Occipital lobe (tissue), 2 donors: ENCODE measurements around the gene OR10P1. TPM values are rescaled to one million over a fixed set of nuclear protein-coding genes. Genes with fewer than 3 reads are reported as not detected.
"Not testable (repeated sequence)": the region's sequence is repeated elsewhere in the genome, so short reads cannot be mapped to it uniquely, and the experiment has no call there.

Experiments
- DNase-seq: peaks from one replicate; lab custom pipeline; 2025; lab: John Stamatoyannopoulos, UW
- total RNA-seq: library from RNA; depleted of rRNA; stranded (reverse); fragments of >200 nt; gene quantifications from one replicate; pipeline ENCODE4 v1.2.3, GENCODE V29; 2014

OR10P1 gene, protein sequence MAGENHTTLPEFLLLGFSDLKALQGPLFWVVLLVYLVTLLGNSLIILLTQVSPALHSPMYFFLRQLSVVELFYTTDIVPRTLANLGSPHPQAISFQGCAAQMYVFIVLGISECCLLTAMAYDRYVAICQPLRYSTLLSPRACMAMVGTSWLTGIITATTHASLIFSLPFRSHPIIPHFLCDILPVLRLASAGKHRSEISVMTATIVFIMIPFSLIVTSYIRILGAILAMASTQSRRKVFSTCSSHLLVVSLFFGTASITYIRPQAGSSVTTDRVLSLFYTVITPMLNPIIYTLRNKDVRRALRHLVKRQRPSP
- total RNA-seq, result not detected

DNA sequence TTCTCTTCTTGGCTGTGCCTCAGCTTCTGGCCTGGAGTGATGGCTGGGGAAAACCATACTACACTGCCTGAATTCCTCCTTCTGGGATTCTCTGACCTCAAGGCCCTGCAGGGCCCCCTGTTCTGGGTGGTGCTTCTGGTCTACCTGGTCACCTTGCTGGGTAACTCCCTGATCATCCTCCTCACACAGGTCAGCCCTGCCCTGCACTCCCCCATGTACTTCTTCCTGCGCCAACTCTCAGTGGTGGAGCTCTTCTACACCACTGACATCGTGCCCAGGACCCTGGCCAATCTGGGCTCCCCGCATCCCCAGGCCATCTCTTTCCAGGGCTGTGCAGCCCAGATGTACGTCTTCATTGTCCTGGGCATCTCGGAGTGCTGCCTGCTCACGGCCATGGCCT is at the start of gene OR10P1:
TSS of gene OR10P1 (plus strand) at position 40 of the 400 bp plus-strand sequence. CDS start at position 40, 0 bp downstream.
- no peak for DNase-seq

DNA sequence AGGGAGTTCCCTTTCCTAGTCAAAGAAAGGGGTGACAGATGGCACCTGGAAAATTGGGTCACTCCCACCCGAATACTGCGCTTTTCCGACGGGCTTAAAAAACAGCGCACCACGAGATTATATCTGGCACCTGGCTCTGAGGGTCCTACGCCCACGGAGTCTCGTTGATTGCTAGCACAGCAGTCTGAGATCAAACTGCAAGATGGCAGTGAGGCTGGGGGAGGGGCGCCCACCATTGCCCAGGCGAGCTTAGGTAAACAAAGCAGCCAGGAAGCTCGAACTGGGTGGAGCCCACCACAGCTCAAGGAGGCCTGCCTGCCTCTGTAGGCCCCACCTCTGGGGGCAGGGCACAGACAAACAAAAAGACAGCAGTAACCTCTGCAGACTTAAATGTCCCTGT is 46.5 kb upstream of the OR10P1 start:
- DNase-seq, result not testable (repeated sequence)

DNA sequence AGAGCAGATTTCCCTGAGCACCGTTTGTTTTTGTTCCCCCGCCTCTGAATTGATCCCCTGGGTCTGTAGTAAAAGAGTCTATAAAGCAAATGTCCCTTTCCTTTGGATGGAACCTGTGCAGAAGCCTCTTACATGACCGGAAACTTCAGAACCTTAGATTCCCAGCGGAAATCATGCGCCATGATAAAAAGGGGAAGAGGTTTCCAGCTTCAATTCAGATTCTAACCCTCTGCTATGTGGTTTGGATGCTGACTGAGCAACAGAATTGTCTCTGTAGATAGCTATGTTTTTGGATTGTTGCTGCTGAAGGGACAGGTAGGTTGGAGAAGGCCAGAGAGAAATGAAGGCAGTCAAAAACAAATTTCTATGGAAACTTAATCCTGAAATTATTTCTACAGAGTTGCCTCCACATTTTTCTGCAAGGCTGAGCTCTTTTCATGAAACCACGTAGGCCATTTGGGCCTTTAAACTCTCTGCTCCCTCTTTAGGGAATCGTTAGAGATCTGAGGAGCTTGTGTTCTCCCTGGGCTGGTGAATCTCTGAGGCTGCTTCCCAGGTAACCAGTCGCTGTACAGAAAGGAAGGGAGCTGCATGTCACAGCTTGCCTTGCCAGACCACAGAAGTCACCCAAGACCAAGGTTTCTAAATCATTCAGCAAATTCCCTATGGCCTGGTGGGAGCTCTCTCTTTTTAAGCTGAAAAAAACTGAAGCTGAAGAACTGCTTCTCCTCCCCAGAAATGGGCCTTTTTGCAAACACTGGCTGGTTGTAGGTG is 28.7 kb upstream of the OR10P1 start:
- DNase-seq, result no peak

DNA sequence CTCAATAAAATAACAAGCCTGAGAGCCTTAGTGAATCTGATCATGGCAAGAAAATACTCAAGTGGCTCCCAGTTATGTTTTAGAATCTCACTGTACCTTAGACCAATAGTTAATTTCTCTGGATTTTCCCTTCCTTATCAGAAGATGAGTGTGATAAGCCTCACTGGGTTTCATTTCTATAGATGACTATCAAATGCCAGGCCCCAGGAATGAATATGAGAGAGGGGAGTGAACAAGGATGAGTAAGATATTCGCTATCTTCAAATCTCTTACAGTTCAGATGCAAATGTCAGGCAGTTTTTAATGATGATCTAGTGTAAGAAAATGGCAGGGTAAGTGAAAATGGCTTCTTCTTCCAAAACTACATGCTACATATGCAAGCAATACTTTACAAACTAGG is 26.1 kb upstream of the OR10P1 start:
- DNase-seq, result no peak

DNA sequence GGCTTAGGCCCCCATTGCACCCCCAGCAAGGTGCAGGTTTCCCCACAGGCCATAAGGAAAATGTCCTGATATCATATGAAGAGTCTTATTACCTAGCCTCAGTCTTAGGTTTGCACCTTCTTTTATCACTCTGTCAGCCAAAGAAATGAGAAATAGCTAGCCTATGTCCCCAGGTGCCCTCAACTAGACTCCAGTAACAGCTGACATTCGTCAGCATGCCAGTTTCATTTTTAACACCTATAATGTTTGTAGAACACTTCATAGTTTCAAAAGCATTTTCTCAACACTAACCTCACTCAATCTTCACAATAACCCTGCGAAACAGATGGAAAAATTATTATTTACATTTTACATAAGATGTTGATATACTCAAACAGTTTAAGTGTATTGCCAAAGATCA is 24.0 kb upstream of the OR10P1 start:
- no peak for DNase-seq

DNA sequence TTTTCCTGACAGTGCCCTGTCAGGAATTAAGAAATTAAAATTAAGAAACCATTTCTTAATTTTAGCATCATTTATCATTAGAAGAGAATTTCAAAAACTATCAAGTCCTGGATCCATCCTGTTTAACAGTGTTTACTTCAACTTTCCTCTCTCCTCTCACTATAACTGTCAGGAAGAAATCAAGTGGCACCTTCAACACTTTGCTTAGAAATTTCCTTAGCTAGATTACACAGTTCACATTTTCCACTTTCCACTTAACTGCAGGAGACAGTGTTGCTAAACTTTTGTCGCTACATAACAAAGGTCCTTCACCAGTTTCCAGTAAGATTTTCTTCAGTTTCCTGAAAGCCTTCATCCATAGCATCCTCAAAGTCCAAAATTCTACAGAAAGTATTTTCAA is 21.9 kb upstream of the OR10P1 start:
- DNase-seq, result no peak

DNA sequence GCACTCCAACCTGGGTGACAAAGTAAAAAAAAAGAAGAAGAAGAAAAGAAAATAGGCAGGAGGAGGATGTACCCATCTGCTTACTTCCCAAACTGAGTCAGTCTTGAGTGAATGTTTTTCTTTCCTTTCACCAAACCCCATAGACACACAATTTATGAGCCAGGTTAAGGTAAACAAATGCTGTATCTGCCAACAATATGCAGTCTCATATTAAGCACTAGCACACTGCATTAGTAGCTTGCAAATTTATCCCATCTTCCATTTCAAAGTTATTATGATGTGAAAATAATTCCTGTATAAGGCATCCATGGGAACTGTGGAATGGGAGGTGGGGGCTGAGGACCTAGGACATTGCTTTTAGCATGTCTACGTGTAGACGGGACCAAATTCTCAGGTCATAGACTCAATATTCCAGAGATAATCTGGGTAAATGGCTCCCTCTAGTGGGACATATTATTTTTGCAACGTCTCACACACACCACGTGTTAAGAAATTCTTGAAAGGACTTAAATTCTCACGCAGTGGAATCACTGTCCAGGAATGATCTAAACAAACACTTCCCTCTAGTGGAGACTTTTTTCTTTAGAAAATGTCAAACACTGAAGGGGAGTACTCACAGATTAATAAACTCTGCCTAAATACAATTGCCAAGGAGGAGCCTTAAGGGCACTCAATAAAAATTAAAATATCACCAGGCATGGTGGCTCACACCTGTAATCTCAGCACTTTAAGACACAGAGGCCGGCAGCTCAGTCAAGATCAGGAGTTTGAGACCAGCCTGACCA is 17.1 kb upstream of the OR10P1 start:
- DNase-seq, result peak; percentile 5

DNA sequence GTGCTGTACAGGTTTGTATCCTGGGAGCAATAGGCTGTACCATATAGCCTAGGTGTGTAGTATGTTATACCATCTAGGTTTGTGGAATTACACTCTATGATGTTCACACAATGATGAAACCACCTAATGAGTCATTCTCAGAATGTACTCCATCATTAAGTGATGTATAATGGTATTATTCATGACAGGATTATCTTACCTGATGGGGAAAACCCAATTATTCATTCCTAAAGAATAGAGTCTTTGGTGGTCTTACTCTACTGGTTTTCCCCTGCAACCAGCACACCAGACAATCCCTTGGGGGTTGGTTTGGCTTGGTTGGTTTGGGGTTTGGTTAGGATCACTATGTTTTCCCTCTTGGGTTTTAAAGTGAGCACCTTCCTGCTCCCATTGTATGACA is 12.6 kb upstream of the OR10P1 start:
- no peak for DNase-seq

DNA sequence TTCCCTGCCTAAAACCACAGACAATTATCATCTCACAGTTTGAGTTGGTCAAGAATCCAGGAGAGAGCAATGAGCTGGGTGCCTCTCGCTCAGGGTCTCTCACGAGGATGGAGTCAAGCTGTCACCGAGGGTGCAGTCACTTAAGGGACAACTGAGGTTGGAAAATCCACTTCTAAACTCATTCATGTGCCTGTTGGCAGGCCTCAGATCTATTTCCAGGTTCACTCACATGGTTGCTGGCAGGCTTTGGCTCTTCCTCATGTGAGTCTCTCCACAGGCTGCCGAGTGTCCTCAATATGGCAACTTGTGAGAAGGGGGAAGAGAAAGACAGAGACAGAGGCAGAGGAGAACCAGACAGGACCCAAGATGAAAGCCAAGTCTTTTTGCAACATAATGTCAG is 10.5 kb upstream of the OR10P1 start:
- DNase-seq, result no peak

DNA sequence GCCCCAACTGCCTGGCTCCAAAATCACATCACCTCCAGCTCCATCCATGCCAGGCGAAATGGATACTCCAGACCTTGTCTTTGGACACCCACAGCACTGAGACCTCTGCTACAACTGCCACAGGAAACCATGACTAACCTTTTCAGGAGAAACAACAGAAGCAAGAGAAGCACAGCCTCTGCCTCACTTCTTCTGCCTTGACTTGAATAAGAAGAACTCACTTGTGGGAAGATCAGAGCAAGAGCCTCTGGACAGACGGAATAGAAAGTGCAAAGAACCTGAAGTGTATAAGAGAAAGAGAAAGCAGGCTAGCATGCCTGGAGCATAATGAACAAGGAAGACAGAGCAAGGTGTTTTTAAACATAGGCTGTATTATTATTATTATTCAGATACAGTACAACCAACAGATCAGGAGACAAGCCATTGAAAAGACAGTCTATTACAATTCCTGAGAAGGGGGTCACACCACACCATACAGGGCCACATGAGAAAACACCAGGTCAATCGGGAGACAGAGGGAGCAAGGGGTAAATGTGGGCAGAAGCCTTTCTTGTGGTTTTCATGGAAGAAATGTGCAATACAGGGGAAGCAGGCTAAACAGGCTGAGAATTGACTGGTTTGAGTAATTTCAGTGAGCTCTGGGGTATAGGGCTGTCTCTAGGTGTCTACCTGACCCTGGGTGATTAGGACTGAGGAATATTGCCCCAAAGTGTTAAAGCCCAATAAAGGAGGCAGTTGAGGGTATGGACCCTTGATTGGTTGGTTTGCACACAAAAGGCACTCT is 7.4 kb upstream of the OR10P1 start:
- DNase-seq, result no peak

DNA sequence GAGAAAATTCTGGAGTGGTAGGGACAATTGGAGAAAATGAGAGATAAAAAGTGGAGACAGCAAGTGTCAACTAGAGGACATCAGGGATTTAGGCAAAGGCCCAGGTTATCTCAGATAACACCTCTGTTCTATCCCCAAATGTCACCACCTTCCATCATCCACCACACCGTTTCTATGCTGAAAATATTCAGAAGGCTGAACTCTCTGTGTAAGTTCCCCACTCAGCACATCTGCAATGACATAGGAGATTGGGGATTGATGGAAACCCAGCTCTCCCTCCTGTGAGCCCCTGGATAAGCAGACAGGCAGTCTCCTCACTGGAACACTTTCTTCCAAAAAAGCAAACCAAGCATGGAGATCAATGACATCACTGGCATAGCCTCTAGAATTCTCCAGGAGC is 5.6 kb upstream of the OR10P1 start:
- no peak for DNase-seq

DNA sequence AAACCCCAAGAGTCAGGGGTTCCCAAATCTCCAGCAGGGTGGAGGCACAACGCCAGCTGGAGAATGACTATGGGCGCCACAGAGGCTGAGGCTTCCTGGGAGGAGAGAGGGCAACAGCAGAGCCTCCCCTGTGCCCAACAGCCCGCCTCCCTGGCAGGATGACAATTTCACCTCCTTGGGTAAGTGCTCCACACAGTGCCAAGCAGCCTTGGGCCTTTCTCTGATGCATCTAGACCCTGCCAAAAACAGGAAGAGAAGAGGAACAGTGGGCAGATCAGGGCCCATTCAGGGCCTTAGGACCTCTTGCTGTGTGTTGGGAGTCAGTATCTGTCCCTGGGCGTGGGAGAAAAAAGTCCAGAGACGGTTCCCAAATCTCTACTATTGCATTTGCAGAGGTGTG is 5.0 kb upstream of the OR10P1 start:
- no peak for DNase-seq

DNA sequence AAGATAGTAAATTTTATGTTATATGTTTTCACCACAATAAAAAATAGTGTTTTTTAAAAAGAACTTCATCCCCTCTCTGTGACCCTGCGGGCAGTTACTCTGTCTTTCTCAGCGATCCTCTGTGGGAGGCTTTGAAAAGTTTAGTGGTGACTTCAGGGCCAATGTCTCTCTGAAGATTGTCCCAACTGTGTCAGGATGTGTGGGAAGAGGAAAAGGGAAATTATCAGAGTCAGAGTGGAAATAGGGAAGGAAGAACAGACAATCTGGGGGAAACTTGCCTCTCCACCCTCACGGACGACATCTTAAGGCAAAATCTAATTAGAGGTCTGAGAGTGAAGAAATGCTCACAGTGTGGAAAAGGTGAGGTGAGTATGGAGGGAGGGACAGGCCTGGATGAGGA is 3.5 kb upstream of the OR10P1 start:
- DNase-seq, result no peak

DNA sequence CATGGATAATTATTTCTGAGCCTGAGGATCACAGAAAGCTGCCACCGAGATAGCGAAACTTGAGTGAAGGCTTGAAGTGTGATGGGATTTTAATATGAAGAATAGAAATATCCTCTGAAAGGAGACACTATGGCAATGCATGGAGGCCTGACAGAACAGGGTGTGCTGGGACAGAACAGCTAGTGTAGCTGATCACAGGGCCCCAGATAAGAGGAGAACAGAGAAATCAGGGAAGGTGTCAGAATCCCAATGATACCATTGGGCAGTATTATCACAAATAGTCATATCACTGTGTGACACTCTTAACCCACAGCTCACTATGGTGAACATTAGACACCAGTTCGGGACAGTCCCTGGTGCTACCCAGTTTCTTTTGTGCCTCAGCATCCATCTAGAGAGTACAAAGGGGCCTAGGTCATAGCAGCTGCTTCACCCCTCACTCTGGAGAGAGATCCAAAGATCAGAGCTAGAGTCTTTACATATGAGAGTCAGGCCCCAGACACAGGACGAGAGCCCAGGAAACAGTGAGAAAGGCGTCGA is 506 bp upstream of the OR10P1 start:
- no peak for DNase-seq

DNA sequence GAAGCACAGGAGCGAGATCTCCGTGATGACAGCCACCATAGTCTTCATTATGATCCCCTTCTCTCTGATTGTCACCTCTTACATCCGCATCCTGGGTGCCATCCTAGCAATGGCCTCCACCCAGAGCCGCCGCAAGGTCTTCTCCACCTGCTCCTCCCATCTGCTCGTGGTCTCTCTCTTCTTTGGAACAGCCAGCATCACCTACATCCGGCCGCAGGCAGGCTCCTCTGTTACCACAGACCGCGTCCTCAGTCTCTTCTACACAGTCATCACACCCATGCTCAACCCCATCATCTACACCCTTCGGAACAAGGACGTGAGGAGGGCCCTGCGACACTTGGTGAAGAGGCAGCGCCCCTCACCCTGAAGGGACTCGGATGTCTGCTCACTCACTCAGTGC is 775 bp downstream of the OR10P1 start:
- no peak for DNase-seq

DNA sequence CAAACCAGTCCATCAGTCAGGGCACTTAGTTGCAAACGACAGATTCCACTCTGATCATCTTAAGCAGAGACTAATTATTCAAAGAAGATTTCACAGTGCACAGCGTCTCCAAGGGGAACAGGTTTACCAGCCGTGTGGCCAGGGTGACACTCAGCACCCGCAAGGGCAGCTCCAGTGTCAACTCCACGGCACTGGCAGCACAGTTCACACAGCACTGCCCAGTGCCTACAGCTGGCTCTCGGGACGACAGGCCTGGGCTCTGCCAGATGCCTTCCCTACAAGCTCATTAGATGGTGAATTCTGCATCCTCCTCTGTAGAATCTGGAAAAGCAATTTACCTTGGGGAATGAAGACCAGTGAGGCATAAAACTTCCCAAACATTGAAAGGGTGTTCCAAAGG is 4.9 kb downstream of the OR10P1 start:
- DNase-seq, result no peak

DNA sequence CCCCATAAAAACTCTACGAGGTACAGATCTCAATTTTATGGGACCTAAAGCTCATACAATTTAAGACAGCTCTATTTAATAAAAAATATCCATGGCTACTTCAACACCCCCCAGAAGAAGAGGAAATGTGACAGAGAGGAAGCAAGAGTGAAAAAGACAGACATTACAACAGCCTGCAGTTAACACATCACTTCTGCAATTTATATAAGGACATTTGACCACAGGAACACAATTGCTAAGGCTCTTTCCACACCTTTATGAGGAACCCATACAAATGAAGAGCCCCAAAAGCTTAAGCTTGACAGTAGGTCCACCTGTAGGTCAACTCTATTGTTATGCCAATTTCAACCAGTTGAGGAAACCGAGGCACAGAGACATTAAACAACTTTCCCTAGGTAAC is 5.6 kb downstream of the OR10P1 start:
- no peak for DNase-seq

DNA sequence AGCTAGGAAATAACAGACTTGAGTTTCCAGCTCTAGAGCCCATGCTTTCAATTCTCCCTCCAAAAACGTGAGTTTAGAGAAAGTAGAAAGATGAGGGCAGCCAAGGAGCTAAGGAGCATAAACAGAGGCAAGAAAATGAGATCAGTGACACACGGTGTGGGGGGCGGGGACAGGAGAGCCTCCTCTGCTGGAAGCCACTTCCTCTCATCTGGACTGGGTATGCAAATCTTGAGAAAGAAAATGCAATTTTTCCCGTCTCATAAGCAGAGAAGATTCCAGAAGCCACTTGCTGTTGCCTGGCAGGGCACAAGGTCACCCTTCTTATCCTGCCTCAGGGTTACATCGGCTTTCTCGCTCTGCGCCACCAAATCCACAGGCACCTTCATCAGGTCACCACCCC is 6.0 kb downstream of the OR10P1 start:
- DNase-seq, result no peak

DNA sequence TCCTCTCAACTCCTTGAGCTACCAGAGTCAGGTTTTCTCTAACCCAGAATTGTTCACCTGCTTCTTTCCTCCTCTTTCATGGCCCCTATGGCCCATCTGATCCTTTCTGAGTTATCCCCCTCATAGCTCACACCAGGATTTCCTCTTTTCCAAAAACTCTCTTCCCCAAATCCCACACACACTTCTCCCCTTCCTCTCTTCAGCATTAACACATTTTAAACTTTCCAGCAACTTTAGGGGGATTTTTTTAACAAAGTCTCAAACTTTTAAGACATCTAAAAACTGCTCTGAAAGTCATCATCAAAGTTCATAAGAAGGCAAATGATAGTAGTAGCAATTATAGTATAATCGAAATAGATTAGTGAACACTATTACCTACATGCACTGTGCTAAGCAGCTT is 7.9 kb downstream of the OR10P1 start:
- DNase-seq, result no peak

DNA sequence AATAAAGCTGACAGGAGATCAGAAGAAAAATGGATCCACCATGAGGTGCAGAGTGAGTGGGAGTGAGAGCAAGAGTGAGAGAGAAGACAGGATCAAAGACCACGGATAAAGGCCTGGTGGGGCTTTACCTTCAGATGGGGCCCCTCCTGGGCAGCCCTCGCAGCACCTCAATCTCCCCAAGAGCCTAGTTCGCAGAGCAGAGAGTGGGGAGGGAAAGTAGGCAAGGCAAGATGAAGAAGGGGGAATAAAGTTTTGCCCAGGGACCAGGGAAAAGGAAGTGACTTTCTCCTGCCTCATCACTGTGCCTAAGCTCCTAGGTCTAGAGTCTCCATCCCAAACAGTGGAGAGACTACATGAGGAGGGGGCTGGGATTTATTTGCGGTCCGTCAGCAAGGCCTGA is 10.3 kb downstream of the OR10P1 start:
- no peak for DNase-seq

DNA sequence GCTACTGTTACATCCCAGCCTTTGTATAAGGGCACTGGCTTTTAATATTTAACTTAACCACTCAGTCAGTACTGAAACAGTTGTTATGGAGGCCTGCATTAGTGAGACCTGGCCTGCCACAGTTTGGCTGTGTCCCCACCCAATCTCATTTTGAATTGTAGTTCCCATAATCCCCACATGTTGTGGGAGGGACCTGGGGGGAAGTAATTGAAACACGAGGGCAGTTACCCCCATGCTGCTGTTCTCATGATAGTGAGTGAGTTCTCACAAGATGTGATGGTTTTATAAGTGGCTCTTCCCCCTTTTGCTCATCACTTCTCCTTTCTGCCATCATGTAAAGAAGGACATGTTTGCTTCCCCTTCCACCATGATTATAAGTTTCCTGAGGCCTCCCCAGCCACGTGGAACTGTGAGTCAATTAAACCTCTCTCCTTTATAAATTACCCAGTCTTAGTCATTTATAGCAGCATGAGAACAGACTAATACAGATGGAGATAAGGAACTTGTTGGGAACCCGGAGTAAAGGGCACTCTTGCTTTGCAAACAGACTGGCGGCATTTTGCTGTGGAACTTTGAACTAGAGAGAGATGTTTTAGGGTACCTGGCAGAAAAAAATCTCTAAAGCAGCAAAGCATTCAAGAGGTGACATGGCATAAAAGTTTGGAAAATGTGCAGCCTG is 14.1 kb downstream of the OR10P1 start:
- DNase-seq, result not testable (repeated sequence)
